CD4-positive, alpha-beta memory T cell (primary cell): ENCODE results near the gene CCDC144A. TPM values are rescaled to one million over a fixed set of nuclear protein-coding genes. Genes with fewer than 3 reads are reported as not detected.
A peak's percentile ranks its signal among the peaks of the same experiment; 100 is the strongest.
"Not testable (repeated sequence)": the region's sequence is repeated elsewhere in the genome, so short reads cannot be mapped to it uniquely, and the experiment has no call there.

Source experiments
- CTCF ChIA-PET: fragments of 350-600 bp; sonication (Branson Sonifier 250); formaldehyde crosslinking; loops from one replicate; lab custom pipeline; 2021; ENCODE audit warnings: inconsistent platforms; ENCODE audit not compliant: partially characterized antibody; lab: Charles Lee
- POLR2A ChIA-PET: fragments of 350-600 bp; sonication (Branson Sonifier 250); formaldehyde crosslinking; loops from one replicate; lab custom pipeline; 2021; ENCODE audit not compliant: partially characterized antibody; lab: Charles Lee
- DNase-seq, 5 donors: peaks; one replicate each; pipeline versions ENCODE4 v3.0.0 to v3.0.0-alpha.2; 2020 to 2022; ENCODE audit warnings: mixed read lengths in 1 of 5
- H3K27ac ChIP-seq: one replicate; pipeline ENCODE4 v1.7.0; 2013; ENCODE audit warnings: low read depth, low read length
- H3K27me3 ChIP-seq: 2 replicates; pipeline ENCODE4 v1.7.0; 2013; ENCODE audit warnings: mild to moderate bottlenecking, low read length, moderate library complexity; ENCODE audit not compliant: insufficient read depth
- H3K36me3 ChIP-seq: 2 replicates; pipeline ENCODE4 v1.7.0; 2013; ENCODE audit warnings: mild to moderate bottlenecking, low read length, moderate library complexity; ENCODE audit not compliant: insufficient read depth
- H3K4me1 ChIP-seq: 2 replicates; pipeline ENCODE4 v1.7.0; 2013; ENCODE audit warnings: mild to moderate bottlenecking, low read length, moderate library complexity; ENCODE audit not compliant: insufficient read depth
- H3K4me3 ChIP-seq, 2 donors: one replicate each; pipeline ENCODE4 v1.7.0; 2013; ENCODE audit warnings: low read length in 2 of 2, mild to moderate bottlenecking in 1 of 2
- H3K9me3 ChIP-seq, 2 donors: one replicate each; pipeline ENCODE4 v1.7.0; 2013; ENCODE audit warnings: low read length in 2 of 2, control low read depth in 1 of 2; ENCODE audit not compliant: control insufficient read depth in 1 of 2
- H3K27ac Mint-ChIP-seq, 7 donors: one replicate each; pipeline ENCODE4 v1.8.0; 2020 to 2021; ENCODE audit warnings: mixed read lengths in 7 of 7, mild to moderate bottlenecking in 6 of 7, inconsistent platforms in 3 of 7, moderate library complexity in 3 of 7
- H3K27me3 Mint-ChIP-seq, 2 donors: one replicate each; pipeline ENCODE4 v1.8.0; 2020 to 2021; ENCODE audit warnings: mixed read lengths in 2 of 2
- H3K36me3 Mint-ChIP-seq, 2 donors: one replicate each; pipeline ENCODE4 v1.8.0; 2020 to 2021; ENCODE audit warnings: mixed read lengths in 2 of 2, inconsistent platforms in 1 of 2, mild to moderate bottlenecking in 1 of 2
- H3K4me1 Mint-ChIP-seq, 4 donors: one replicate each; pipeline ENCODE4 v1.8.0; 2020 to 2021; ENCODE audit warnings: mixed read lengths in 4 of 4, mild to moderate bottlenecking in 1 of 4
- H3K4me3 Mint-ChIP-seq, 8 donors: one replicate each; pipeline ENCODE4 v1.8.0; 2020 to 2021; ENCODE audit warnings: mixed read lengths in 8 of 8, mild to moderate bottlenecking in 7 of 8, moderate library complexity in 6 of 8, inconsistent platforms in 3 of 8
- H3K9me3 Mint-ChIP-seq, 8 donors: one replicate each; pipeline ENCODE4 v1.8.0; 2020 to 2021; ENCODE audit warnings: mixed read lengths in 8 of 8, mild to moderate bottlenecking in 5 of 8, inconsistent platforms in 3 of 8, moderate library complexity in 1 of 8
- intact Hi-C: fragments of 100-400 bp; cut with micrococcal nuclease; formaldehyde crosslinking; loops from one replicate; pipeline ENCODE4 v1.15.1; 2023
- polyA plus RNA-seq, 2 donors: library from polyadenylated mRNA; unstranded; fragments of 300-500 nt; fragmentation: Illumina TruSeq; gene quantifications; one replicate each; pipeline ENCODE4 v1.2.3, GENCODE V29; 2021
- total RNA-seq, 2 experiments: library from RNA; stranded (reverse); gene quantifications; one replicate each; pipeline ENCODE4 v1.2.3, GENCODE V29; 2021

The CCDC144A gene
- total RNA-seq (1 to 10 TPM; 8.4 to 9.9 TPM), polyA plus RNA-seq (1 to 10 TPM in 1 of 2 donors, not detected in 1; 3.2 TPM)

GRCh38 chr17:16689731-16690281, at the start of gene CCDC144A:
CCDC144A (plus strand) TSS chr17:16690241; CDS start chr17:16690401, 160 bp downstream.
- H3K36me3 Mint-ChIP-seq, H3K4me3 ChIP-seq, H3K9me3 ChIP-seq, H3K27ac Mint-ChIP-seq, CTCF ChIA-PET, intact Hi-C loops, H3K4me1 Mint-ChIP-seq, H3K27ac ChIP-seq, H3K36me3 ChIP-seq, H3K9me3 Mint-ChIP-seq, H3K27me3 Mint-ChIP-seq, H3K27me3 ChIP-seq, H3K4me1 ChIP-seq: not testable (repeated sequence)
- DNase-seq, result peak; percentile 37 to 65 (median 58)
- peak within 1 kb of the TSS in 3 of 8 donors; percentile 17 to 43 (median 26) for H3K4me3 Mint-ChIP-seq
- POLR2A ChIA-PET, result interaction anchor here (1.0 kb wide), 1 partner anchor 154 kb away, joined by 3 read pairs; no protein-coding TSS in a partner anchor

- H3K4me1 ChIP-seq, result peaks cover 15% of the 10 kb centered on the region
- H3K27me3 ChIP-seq, result no peaks in the 10 kb centered on the region
- no peaks in the 10 kb centered on the region for H3K36me3 ChIP-seq
- no peak for DNase-seq
- no peaks in the 10 kb centered on the region for H3K9me3 Mint-ChIP-seq
- intact Hi-C loops, result no loop called here
- CTCF ChIA-PET, result no interaction called here
- H3K4me3 ChIP-seq, result no peak overlapping the region
- H3K27me3 Mint-ChIP-seq, result no peaks in the 10 kb centered on the region
- H3K4me3 Mint-ChIP-seq, result peak overlapping the region in 1 of 8 donors; percentile 20
- no peaks in the 10 kb centered on the region for H3K9me3 ChIP-seq
- POLR2A ChIA-PET, result no interaction called here
- H3K27ac Mint-ChIP-seq, result peak overlapping the region in 1 of 7 donors; percentile 52
- H3K4me1 Mint-ChIP-seq, result peaks cover 17 to 25% (median 21%) of the 10 kb centered on the region in 4 donors
- no peak overlapping the region for H3K27ac ChIP-seq
- peaks cover 21 to 25% of the 10 kb centered on the region in 2 donors for H3K36me3 Mint-ChIP-seq
Measured at GRCh38 chr17:16649585-16649984, 40.5 kb upstream of the CCDC144A start.

- ChIA-PET CTCF (no interaction called here), POLR2A (interaction anchor here (1.4 to 1.5 kb wide), 2 partner anchors 68 to 116 kb away, joined by 3 read pairs; no protein-coding TSS in a partner anchor)
- H3K4me3 Mint-ChIP-seq, result peak overlapping the region in 5 of 8 donors; percentile 6 to 87 (median 57)
- no peak for DNase-seq
- H3K27ac ChIP-seq, result no peak overlapping the region
- H3K36me3 Mint-ChIP-seq, result peaks cover 9 to 14% of the 10 kb centered on the region in 2 donors
- intact Hi-C loops, result loop anchor here (2.0 to 10.0 kb wide), 2 partner anchors 63 to 1533 kb away; partner anchors contain the start of gene ALKBH5
- H3K4me3 ChIP-seq, result no peak overlapping the region
- H3K9me3 ChIP-seq, result no peaks in the 10 kb centered on the region
- H3K4me1 Mint-ChIP-seq, result peaks cover 17 to 25% (median 21%) of the 10 kb centered on the region in 4 donors
- peaks cover 0 to 2% of the 10 kb centered on the region in 2 donors for H3K27me3 Mint-ChIP-seq
- H3K36me3 ChIP-seq, result no peaks in the 10 kb centered on the region
- H3K27ac Mint-ChIP-seq, result no peak overlapping the region
- no peaks in the 10 kb centered on the region for H3K27me3 ChIP-seq
- H3K4me1 ChIP-seq, result peaks cover 15% of the 10 kb centered on the region
- no peaks in the 10 kb centered on the region for H3K9me3 Mint-ChIP-seq
Measured at GRCh38 chr17:16652252-16652651, 37.8 kb upstream of the CCDC144A start.

- DNase-seq, result no peak
- H3K4me3 Mint-ChIP-seq, result peak overlapping the region; percentile 73 to 90 (median 86)
- POLR2A ChIA-PET, result interaction anchor here (1.4 to 1.5 kb wide), 2 partner anchors 69 to 117 kb away, joined by 3 read pairs; no protein-coding TSS in a partner anchor
- H3K4me1 Mint-ChIP-seq, result peaks cover 17 to 25% (median 21%) of the 10 kb centered on the region in 4 donors
- Histone ChIP-seq H3K9me3 (no peaks in the 10 kb centered on the region), H3K4me1 (peaks cover 15% of the 10 kb centered on the region), H3K4me3 (peak overlapping the region; percentile 60 to 82), H3K27me3 (no peaks in the 10 kb centered on the region), H3K36me3 (no peaks in the 10 kb centered on the region), H3K27ac (peak overlapping the region; percentile 69)
- intact Hi-C loops, result loop anchor here (1.0 to 10.0 kb wide), 3 partner anchors 64 to 1532 kb away; partner anchors contain the start of gene ALKBH5
- peaks cover 2 to 6% of the 10 kb centered on the region in 2 donors for H3K27me3 Mint-ChIP-seq
- H3K36me3 Mint-ChIP-seq, result peaks cover 7 to 12% of the 10 kb centered on the region in 2 donors
- H3K9me3 Mint-ChIP-seq, result no peaks in the 10 kb centered on the region
- H3K27ac Mint-ChIP-seq, result peak overlapping the region in 5 of 7 donors; percentile 59 to 88 (median 79)
- CTCF ChIA-PET, result interaction anchor here (0.8 to 0.9 kb wide), 2 partner anchors 64 to 68 kb away, joined by 3 read pairs; no protein-coding TSS in a partner anchor
Measured at GRCh38 chr17:16652847-16653366, 37.1 kb upstream of the CCDC144A start.

GRCh38 chr17:16653367-16654041, 36.5 kb upstream of the CCDC144A start, which contains the start of gene ZNF624:
ZNF624 (minus strand) TSS chr17:16653850.
- Mint-ChIP-seq H3K27me3 (peaks cover 2 to 6% of the 10 kb centered on the region in 2 donors), H3K36me3 (peaks cover 3 to 8% of the 10 kb centered on the region in 2 donors), H3K27ac (peak within 1 kb of the TSS; percentile 3 to 88 (median 79)), H3K4me3 (peak within 1 kb of the TSS; percentile 73 to 90 (median 86)), H3K4me1 (peaks cover 17 to 25% (median 21%) of the 10 kb centered on the region in 4 donors), H3K9me3 (no peaks in the 10 kb centered on the region)
- intact Hi-C loops, result loop anchor here (1.0 to 10.0 kb wide), 3 partner anchors 65 to 1531 kb away; partner anchors contain the start of gene ALKBH5
- ChIA-PET POLR2A (interaction anchor here (1.4 to 1.5 kb wide), 2 partner anchors 69 to 117 kb away, joined by 3 read pairs; no protein-coding TSS in a partner anchor), CTCF (interaction anchor here (0.8 to 0.9 kb wide), 2 partner anchors 64 to 69 kb away, joined by 3 read pairs; no protein-coding TSS in a partner anchor)
- no peaks in the 10 kb centered on the region for H3K9me3 ChIP-seq
- no peaks in the 10 kb centered on the region for H3K27me3 ChIP-seq
- H3K4me1 ChIP-seq, result peaks cover 15% of the 10 kb centered on the region
- H3K27ac ChIP-seq, result peak within 1 kb of the TSS; percentile 69
- DNase-seq, result peak; percentile 81 to 85 (median 83)
- H3K4me3 ChIP-seq, result peak within 1 kb of the TSS; percentile 60 to 82
- H3K36me3 ChIP-seq, result no peaks in the 10 kb centered on the region

- Histone ChIP-seq H3K4me3 (no peak overlapping the region), H3K36me3 (no peaks in the 10 kb centered on the region), H3K4me1 (no peaks in the 10 kb centered on the region), H3K27ac (no peak overlapping the region), H3K27me3 (no peaks in the 10 kb centered on the region), H3K9me3 (no peaks in the 10 kb centered on the region)
- H3K4me1 Mint-ChIP-seq, result peaks cover 0 to 4% (median under 1%) of the 10 kb centered on the region in 4 donors
- no peak overlapping the region for H3K27ac Mint-ChIP-seq
- ChIA-PET CTCF (no interaction called here), POLR2A (no interaction called here)
- H3K4me3 Mint-ChIP-seq, result no peak overlapping the region
- H3K36me3 Mint-ChIP-seq, result no peaks in the 10 kb centered on the region
- no peak for DNase-seq
- peaks cover 0 to 7% (median 0%) of the 10 kb centered on the region in 8 donors for H3K9me3 Mint-ChIP-seq
- intact Hi-C loops, result no loop called here
- H3K27me3 Mint-ChIP-seq, result peaks cover 14 to 26% of the 10 kb centered on the region in 2 donors
Measured at GRCh38 chr17:16661217-16661616, 28.8 kb upstream of the CCDC144A start.
